Measurements from ENCODE around the gene BANK1. TPM values are rescaled to one million over a fixed set of nuclear protein-coding genes. Genes with fewer than 3 reads are reported as not detected.

BANK1 gene
- total RNA-seq, 1 experiment from 2014 or later: 0.14 TPM

- H3K27ac ChIP-seq: no peak overlapping the region
- no peaks in the 10 kb centered on the region for H3K4me1 ChIP-seq
- H3K27me3 ChIP-seq: no peaks in the 10 kb centered on the region
- no peak for DNase-seq
- no peak overlapping the region for H3K4me3 ChIP-seq
- peaks cover 9% of the 10 kb centered on the region; the same call in 1 of the 2 replicates for H3K9me3 ChIP-seq (replicated peaks)
- H3K36me3 ChIP-seq: no peaks in the 10 kb centered on the region
These were observed 312.8 kb downstream of the BANK1 start for GRCh38 chr4:102103368-102103767.

GRCh38 chr4:102104278-102104677 lies 313.7 kb downstream of the BANK1 start:
- DNase-seq: no peak
- no peak overlapping the region for H3K27ac ChIP-seq
- no peaks in the 10 kb centered on the region for H3K36me3 ChIP-seq
- H3K4me1 ChIP-seq: no peaks in the 10 kb centered on the region
- no peaks in the 10 kb centered on the region for H3K27me3 ChIP-seq
- no peak overlapping the region for H3K4me3 ChIP-seq
- peaks cover 9% of the 10 kb centered on the region; the same call in 1 of the 2 replicates for H3K9me3 ChIP-seq (replicated peaks)

GRCh38 chr4:102105983-102106382 lies 315.5 kb downstream of the BANK1 start:
- no peak for DNase-seq
- H3K27ac ChIP-seq: no peak overlapping the region
- peaks cover 9% of the 10 kb centered on the region; the same call in 1 of the 2 replicates for H3K9me3 ChIP-seq (replicated peaks)
- H3K36me3 ChIP-seq: no peaks in the 10 kb centered on the region
- no peaks in the 10 kb centered on the region for H3K27me3 ChIP-seq
- no peaks in the 10 kb centered on the region for H3K4me1 ChIP-seq
- no peak overlapping the region for H3K4me3 ChIP-seq

- Histone ChIP-seq H3K27ac (no peak overlapping the region), H3K36me3 (no peaks in the 10 kb centered on the region), H3K27me3 (no peaks in the 10 kb centered on the region), H3K9me3 (replicated peaks) (no peaks in the 10 kb centered on the region), H3K4me3 (no peak overlapping the region), H3K4me1 (no peaks in the 10 kb centered on the region)
- DNase-seq: no peak
These were observed 323.6 kb downstream of the BANK1 start for GRCh38 chr4:102114118-102114630.

- DNase-seq: no peak
- no peak overlapping the region for H3K4me3 ChIP-seq
- no peak overlapping the region for H3K27ac ChIP-seq
- H3K27me3 ChIP-seq: no peaks in the 10 kb centered on the region
- 0 out of 2 replicates have a peak, but pooled peaks cover 4% of the 10 kb centered on the region for H3K9me3 ChIP-seq (replicated peaks)
- H3K36me3 ChIP-seq: no peaks in the 10 kb centered on the region
- no peaks in the 10 kb centered on the region for H3K4me1 ChIP-seq
These were observed 325.6 kb downstream of the BANK1 start for GRCh38 chr4:102116121-102116520.

- Histone ChIP-seq H3K9me3 (replicated peaks) (0 out of 2 replicates have a peak, but pooled peaks cover 4% of the 10 kb centered on the region), H3K4me3 (no peak overlapping the region), H3K27ac (no peak overlapping the region), H3K4me1 (no peaks in the 10 kb centered on the region), H3K36me3 (no peaks in the 10 kb centered on the region), H3K27me3 (no peaks in the 10 kb centered on the region)
- DNase-seq: no peak
These were observed 330.3 kb downstream of the BANK1 start for GRCh38 chr4:102120846-102121245.
